PFSK-1 (cell line): ENCODE measurements around the gene XYLT1.

Experiments used
- POLR2AphosphoS5 ChIP-seq: IDR thresholded peaks from 2 replicates; pipeline ENCODE4 v1.6.1; 2012; ENCODE audit warnings: low read depth, mild to moderate bottlenecking, control low read depth, low read length, moderate library complexity
- REST ChIP-seq, 2 experiments: IDR thresholded peaks; 2 replicates each; pipeline versions ENCODE4 v1.6.1 to v1.8.0; 2011 to 2012; ENCODE audit warnings: low read depth in 2 of 2, low read length in 2 of 2, control low read depth in 1 of 2, inconsistent platforms in 1 of 2, mild to moderate bottlenecking in 1 of 2, moderate library complexity in 1 of 2; ENCODE audit not compliant: insufficient read depth in 1 of 2
- SIN3A ChIP-seq: IDR thresholded peaks from 2 replicates; pipeline ENCODE4 v1.6.1; 2012; ENCODE audit warnings: mild to moderate bottlenecking, low read length, moderate library complexity, borderline replicate concordance; ENCODE audit not compliant: insufficient read depth
- TAF1 ChIP-seq: IDR thresholded peaks from 2 replicates; pipeline ENCODE4 v1.6.1; 2012; ENCODE audit warnings: low read length, control low read depth, borderline replicate concordance; ENCODE audit not compliant: insufficient read depth

GRCh38 chr16:17338244-17338643 lies 132.5 kb downstream of the XYLT1 start:
- TF ChIP-seq REST (IDR thresholded peaks at IDR 0.05; ENCODE audit: insufficient read depth in 1 of 2, low read depth in 2 of 2, low read length in 2 of 2) (no peak), TAF1 (no peak), POLR2AphosphoS5 (no peak), SIN3A (no peak)
